NCI-H510A (cell line): ENCODE measurements around the gene KIF16B.
"Not testable (repeated sequence)": the region's sequence is repeated elsewhere in the genome, so short reads cannot be mapped to it uniquely, and the experiment has no call there.

ENCODE experiments used
- DNase-seq: peaks from one replicate; lab custom pipeline; 2025; lab: John Stamatoyannopoulos, UW

Gene KIF16B

DNA sequence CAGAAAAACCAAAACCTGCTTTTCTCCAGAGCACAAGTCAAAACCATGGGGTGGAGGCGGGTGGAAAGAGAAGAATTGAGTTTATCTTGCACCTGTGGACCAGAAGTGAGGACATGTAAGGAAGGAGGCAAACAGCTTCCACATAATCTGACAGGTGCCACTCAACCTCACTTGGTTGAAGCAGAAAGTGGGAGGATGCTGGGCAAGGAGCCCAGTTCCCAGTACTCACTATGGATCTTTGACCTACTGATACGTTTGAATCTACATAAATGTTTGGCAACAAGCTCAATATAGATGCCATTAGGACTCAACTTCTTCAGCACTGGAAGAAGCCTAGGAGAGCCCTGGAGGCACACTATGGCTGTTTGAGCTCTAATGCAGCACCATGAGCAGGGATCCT is 285.5 kb downstream of the KIF16B start:
- no peak for DNase-seq

DNA sequence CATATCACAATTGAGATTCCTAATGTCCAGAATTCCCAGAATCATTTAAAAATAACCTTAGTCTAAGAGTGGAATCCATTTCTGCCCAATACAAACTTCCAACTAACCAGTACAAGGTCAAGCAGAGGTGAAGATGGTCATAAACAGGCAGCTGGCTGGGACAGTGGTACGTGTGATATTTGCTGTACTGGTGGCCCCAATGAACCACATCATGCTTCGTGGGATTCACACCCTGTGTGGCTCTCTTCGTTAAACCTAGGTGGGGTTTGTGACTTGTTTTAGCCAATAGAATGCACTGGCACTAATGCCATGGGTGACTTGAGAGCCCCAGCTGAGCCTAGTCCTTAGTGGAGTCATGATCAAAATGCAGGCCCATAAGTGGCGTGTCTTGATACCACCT is 286.6 kb downstream of the KIF16B start:
- no peak for DNase-seq

DNA sequence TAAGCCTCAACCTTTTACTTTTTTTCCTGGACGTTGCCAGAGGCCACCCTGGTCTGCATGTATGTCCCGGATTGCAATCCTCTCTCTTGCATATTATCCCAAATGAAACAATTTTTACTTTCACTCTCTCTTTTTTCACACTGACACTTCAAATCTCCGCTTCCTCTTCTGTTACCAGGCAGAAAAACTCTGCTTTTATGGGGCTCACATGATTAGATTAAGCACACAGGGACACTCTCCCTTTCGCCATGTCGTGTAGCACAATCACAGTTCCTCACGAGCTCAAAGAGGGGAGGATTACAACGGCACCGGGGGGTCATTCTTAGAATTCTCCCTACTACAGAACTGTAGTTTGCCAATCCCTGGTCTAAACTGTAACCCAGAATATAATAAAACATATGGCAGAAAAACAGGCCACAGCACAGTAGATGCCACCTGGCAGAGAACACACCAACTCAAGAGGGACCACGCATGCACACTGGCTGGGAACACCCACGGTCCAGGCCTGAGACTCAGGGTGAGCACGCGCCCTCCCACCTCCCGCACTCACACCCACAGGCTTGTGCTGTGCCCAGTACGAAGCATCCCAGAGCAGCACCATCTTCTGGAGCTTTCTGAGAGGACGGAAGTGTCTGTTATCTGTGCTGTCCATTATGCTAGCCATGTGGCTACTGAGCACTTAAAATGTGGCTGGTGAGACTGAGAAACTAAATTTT is 288.7 kb downstream of the KIF16B start:
- no peak for DNase-seq

DNA sequence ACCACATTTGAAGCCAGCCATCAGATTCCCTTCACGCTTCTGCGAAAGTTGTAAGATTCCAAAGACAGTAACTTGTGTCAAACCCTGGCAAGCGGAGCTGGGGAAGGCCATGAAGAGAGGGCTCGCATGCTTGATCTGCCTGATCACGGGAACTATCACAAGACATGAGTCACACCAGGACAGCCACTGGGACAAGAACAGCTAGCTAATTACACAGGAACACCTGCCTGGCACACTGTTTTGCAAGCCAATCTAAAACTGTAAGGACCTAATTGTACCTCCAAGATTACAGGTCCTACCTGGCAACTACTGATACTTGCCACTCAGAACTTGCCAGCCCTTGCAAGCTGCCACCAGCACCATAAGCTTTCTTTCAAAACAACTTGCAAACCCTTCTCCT is 289.3 kb downstream of the KIF16B start:
- DNase-seq, result no peak

DNA sequence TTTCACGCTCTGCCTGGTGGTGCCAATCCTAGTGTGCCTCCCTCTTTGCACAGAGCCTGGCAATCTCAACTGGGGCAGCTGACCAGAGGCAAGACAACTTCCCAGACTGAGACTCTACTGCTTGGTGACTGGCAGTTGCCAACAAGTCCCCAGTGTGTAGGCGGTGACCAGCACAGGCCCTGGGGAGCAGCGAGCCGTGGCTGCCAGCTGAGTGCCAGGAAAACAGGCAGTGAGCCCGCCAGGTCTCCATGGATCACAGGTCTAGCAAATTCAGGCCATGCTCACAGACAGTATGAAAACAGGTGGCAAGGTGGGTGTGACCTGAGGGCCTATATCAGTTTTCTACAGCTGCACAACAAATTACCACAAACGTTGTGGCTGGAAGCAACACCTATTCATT is 289.9 kb downstream of the KIF16B start:
- DNase-seq, result no peak

DNA sequence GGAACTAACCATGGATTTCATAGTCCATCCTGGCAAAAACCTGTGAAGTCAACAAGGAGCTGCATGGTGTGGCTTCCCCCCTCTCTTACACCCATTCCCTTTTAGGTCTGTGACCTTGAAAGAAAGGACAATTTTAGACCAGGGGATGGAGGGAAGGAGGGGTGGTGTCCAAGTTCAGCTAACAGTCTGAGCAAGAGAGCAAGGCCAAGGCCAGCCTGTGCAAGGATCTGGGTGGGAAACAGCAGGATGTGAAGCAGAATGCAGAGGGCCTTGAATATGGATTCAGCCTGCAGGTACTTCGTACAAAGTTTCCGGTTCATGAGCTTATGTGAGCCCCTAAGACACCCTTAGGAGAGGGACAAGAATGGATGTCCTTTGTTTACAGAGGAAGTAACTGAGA is 293.0 kb downstream of the KIF16B start:
- no peak for DNase-seq

DNA sequence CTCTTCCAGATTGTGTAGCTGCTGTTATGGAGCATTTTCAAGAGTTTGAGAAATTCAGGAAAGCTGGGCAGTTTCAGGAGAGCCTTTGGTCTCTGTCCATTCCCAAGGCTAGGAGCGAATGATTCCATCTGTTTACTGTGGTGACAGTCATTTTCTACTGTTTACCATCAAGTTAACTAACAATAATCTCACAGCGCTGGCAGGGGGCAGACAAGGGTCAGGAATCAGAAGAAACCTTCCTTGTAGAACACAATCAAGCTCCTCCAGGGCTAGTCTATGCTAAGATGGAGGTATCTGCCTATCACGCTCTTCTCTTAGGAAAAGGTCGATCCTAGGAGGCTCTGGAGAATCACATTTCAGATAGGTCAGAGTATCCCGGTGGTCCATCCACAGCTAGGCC is 293.9 kb downstream of the KIF16B start:
- no peak for DNase-seq

DNA sequence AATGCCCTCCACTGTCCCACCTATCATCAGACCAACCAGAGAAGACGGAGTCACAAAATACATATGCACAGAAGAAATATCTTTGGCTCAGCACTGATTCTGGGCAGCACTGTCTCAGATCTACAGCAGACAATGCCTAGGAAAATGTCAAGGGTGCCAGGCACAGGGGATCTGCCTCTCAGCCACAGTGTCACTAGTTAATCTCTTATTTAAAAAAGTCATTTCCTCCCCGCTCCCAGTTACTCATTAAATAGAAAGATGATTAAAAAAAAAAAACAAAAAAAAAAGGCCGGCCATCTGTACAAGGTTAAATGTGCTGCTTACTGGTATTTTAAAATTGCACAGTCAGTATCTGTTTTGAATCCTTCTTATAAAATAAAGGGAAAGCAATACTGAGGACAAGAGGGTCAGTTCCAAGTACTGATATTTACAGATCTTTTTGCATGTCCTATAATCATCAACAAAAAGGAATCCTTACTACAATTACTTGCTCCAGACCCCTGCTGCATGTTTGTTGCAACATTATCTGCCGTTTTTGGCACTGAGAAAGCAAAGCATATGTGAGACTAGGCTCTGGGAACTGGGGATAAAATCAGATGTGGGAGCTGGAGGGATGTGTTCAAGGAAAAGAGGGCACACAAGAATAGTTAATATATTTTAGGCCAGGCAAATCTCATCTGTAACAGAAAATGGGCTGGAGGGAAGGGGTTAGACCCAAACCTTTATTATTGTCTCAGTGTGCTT is 299.3 kb downstream of the KIF16B start:
- no peak for DNase-seq

DNA sequence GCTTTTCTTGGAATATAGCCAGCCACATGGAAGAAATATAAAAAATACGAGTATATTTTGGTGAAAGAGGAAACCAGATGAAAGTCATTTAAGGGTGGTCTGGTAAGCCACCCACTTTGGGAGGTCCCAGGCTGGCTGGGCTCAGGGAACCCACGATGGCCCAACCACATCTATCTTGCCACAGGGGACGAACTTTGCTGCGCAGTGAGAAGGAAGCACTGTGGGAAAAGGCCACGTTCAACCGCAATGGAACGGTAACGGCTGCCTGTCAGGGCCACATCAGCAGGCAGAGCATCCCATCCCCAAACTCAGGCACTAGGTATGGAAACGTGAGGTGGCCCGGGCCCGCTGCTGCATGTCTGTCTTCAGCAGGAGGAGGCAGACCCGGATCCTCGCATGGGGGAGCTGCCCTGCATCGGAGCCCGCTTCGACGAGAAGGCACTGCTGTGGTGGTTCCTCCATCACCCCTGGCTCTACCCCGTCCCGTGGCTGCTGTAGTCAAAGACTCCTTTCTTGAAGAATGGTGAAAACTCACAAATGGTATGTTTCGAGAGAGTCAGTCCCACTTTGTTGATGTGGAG is 300.4 kb downstream of the KIF16B start:
- DNase-seq, result no peak

DNA sequence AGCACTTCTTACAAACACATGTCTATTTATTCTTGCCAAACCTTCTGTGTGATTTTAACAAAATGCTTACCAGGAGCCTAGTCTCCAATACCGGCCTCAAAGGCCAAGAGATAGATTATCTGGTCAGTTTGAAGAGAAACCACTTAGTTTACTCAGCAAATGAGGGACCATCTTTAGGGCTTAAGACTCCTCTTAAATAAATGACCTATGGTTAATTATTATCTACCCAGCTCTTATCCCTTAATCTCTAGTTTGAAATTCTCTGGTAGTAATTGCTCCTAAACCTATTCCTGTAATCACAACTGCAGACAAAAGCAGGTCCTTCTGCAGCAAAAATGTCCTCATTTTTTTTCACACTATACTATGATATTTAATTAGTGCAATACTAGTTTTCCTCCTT is 301.8 kb downstream of the KIF16B start:
- DNase-seq, result no peak

DNA sequence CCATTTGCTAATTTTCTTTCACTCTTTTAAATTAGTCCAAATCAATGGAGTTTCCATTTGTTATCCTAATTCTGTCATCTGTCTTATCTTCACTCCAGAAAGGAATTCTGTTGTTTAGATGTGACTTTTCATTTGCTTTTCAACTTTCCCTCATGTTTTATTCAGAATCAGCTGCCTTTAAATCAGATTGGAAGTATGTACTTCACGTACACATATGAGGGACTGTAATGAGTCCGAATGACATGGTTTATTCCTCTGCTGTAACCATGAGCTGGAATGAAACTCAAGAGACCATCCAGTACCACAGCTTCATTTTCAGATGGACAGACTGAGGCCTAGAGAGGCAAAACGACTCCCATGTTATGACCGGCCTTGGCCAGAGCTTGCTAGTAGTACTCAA is 302.3 kb downstream of the KIF16B start:
- DNase-seq, result no peak

DNA sequence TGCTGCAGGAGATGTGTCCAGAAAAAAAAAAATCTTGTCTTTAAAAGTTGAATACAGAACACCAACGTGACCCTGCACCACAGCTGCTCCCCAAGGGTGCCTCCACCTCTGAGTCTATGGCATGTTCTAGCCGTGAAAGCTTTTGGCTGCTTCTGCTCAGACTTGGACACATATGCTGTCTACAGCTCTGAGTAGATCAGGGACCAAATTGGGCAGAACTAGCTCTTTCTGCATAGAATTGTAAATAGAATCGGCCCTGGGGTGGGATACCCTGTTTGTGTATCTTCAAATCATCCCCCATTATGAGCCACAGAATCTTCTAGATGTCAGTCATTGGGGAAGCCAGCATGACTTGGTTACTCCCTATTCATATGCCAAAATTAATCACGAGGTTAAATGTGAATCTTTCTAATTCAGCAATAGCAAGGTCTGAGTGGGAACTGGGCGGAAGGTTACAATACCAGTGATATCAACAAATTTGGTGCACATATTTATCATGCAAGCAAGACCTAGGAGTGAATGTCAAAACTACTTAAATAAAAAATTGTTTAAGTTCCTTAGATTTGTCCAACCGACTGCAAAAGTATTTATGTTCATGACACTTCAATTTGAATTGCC is 302.8 kb downstream of the KIF16B start:
- no peak for DNase-seq

DNA sequence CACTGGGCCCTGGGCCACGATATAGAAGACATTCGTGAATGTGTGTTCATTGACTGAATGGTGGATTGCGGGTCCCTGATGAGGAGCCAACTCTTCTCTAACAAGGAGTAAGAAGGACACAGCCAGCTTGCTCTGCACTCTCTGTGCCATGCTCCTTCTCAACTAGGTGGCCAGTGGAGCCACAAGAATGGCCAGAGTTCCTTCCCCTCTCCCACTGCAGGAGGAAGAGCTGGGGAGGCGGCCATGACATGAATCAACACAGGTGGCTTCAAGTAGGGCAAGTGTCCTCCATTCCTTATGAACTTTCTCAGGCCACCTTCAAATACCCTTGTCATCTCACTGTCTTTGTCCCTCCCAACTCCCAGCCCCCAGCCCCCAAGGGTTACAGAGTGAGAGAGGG is 305.7 kb downstream of the KIF16B start:
- no peak for DNase-seq

DNA sequence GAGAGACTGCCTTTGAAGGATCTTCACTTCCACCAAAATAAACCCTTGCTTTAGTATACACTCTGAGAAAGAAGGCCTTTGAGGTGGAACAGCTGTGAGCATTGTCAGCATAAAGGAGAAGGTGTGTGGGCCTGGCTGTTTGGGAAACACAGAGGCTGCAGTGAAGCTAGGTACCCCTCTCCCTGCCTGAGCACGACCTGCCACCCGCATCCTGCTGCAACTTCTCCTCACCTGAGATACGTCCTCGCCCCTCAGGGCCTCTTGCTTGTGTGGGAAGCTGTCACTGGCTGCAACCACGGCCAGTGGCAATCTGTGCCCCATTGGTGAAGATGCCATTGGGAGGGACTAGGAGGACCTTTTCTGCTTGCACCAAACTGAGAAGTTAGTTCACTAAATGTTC is 307.9 kb downstream of the KIF16B start:
- DNase-seq, result no peak

DNA sequence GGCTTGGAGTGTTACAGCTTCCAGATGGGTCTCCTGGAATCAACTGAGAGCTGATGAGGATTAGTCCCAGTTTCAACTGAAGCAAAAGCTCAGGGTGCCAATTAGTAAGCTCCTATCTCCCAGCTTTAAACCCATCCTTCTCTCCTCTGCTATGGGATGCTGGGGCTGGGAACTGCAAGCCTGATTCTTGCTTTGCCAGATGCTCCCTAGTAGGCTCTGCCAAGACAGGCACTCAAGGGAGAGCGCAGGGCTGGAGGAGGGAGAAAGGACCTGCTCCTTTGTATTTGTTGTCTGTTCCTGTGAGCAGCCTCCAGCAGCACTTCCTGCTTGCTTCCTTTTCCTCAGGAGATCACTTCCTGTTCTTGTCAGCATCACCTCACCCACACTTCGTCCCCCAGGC is 309.7 kb downstream of the KIF16B start:
- no peak for DNase-seq

DNA sequence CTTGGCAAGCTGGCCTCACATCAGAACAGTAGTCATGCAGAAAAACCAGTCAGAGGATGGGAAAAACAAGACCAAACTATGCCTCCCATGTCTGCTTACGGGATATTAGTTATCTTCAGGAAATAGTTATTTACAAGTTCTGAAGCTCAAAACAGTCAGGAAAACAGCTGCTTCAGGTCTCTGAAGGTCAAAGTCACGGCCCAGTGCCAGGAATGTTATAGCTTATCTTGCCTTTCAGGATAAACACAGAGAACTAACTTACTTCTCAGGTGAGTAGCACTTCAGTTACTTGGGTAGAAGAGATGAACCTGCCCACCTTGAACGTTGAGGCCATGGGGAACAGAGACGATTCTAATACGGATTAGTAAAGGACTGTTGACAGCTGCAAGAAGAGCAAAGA is 310.7 kb downstream of the KIF16B start:
- DNase-seq, result no peak

DNA sequence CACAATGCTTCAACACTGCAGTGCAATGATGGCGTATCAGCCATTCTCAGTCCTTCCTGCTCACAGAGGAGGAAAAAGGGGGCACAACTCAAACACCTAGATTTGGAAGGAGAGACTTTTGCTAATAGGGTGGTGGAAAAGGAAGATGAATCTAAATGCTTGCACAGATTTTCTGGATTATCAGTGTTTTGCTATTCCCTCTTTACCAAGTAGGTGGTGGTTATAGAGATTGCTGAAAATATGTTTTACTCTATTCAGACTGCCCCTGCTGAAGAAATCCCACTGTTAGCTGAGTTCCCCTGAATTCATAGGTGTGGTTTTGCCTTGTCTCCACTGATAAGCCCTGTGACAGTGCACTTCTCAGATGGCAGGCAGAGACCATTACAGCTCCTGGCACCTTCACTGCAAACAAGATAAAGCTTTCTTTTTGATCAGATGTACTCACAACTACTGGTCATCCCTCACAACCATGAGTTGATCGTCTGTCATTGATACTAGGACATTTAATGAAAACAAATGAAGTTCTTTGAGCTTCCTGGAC is 311.4 kb downstream of the KIF16B start:
- DNase-seq, result no peak

DNA sequence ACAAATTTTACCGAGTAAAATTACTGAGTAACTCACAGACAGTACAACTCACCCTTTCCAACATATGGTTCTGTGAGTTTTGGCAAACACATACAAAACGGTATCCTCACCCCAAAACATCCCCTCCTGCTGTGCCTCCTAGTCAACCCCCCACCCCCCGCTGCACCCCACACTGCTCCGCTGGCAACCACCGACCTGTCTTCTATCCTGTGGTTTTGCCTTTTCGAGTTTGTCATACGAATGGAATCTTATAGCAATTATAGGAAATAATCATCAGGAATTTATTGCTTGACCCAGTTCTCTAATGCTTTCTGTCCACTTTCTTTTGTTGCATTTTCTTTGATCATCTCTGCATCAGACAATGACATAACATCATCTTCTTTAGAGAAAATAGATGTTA is 312.3 kb downstream of the KIF16B start:
- no peak for DNase-seq

DNA sequence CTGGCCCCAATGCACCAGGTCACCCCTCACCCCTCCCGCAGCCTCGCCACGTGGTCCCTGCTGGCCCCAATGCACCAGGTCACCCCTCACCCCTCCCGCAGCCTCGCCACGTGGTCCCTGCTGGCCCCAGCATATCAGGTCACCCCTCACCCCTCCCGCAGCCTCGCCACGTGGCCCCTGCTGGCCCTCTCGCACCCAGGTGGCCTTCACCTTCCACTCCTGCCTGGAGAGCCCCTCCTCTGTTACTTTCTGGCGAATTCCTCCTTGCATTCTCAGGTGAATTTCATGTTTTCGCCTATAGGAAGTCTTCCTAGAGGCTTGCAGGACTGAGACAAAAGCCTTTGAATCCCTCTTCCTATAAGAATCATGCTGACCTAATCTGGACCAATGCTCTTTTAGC is 313.1 kb downstream of the KIF16B start:
- DNase-seq, result not testable (repeated sequence)

DNA sequence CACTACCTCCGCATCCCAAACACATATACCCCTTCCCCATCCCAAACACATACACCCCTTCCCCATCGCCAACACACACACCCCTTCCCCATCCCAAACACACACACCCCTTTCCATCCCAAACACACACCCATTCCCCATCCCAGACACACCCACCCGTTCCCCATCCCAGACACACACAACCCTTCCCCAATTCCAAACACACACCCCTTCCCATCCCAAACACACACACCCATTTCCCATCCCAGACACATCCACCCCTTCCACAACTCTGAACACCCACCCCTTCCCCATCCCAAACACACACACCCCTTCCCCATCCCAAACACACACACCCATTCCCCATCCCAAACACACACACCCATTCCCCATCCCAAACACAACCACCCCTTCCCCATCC is 314.5 kb downstream of the KIF16B start:
- DNase-seq, result no peak

DNA sequence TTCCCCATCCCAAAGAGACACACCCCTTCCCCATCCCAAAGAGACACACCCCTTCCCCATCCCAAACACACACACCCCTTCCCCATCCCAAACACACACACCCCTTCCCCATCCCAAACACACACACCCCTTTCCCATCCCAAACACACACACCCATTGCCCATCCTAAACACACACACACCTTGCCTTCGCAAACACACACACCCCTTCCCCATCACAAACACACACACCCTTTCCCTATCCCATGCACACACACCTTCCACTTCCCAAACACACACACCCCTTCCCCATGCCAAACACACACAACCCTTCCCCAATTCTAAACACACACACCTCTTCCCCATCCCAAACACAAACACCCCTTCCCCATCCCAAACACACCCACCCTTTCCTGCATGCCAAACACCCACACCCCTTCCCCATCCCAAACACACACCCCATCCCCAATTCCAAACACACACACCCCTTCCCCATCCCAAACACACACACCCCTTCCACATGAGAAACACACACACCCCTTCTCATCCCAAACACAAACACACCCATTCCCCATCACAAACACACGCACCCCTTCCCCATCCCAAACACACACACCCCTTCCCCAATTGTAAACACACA is 315.3 kb downstream of the KIF16B start:
- no peak for DNase-seq

DNA sequence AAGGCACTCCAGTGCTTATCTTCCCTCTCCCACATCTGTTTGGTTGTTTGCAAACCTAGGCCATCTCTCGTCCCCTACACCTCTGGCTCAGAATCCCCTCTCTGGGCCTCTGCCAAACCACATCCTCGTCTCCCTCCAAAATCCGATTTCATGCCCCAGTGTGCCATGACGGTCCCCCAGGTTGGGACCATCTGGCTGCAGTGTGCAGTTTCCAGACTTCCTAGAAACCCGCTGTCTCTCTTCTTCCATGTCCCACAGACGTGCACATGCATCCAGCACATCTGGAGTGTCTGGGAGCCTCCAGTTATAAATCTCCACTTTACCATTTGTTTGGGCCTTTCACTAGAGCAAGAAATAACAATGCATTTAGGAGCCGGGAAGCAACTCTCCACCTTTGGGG is 316.2 kb downstream of the KIF16B start:
- DNase-seq, result no peak
